ENCODE results near the gene PPP2R5B.

DNA sequence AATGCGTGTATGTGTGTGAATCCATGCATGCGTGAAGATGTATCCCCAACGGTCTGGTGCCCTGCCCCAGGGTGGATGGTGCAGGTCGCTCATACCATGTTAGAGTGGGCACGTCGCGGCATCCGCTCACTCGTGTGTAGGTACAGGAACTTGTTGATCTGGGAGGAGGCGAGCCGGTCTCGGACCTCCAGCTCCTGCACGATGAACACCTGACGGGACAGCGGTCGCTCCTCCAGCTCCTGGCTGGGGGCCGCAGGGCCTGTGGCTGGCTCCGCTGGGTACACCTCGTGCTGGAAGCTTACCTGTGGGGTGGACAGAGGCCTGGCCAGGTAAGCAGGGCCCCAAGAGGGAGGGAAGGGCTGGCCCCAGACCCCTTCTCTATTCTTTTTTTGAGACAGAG, 25.9 kb upstream of the PPP2R5B start:
- TF ChIP-seq SP1 (IDR thresholded peaks at IDR 0.05) (no peak), SUZ12 (IDR thresholded peaks at IDR 0.05) (no peak), ARNT (IDR thresholded peaks at IDR 0.05) (no peak), HDGF (IDR thresholded peaks at IDR 0.05; ENCODE audit: borderline replicate concordance) (no peak), TARDBP (IDR thresholded peaks at IDR 0.05) (no peak), ELF4 (IDR thresholded peaks at IDR 0.05) (no peak), BHLHE40 (IDR thresholded peaks at IDR 0.05; ENCODE audit: borderline replicate concordance) (no peak), CTBP1 (IDR thresholded peaks at IDR 0.05; ENCODE audit: borderline replicate concordance) (no peak), FOXA1 (IDR thresholded peaks at IDR 0.05) (no peak), ZNF384 (IDR thresholded peaks at IDR 0.05) (no peak), NFRKB (IDR thresholded peaks at IDR 0.05) (no peak), FOXM1 (IDR thresholded peaks at IDR 0.05; ENCODE audit: borderline replicate concordance) (no peak)
- TF ChIP-seq, protein P1, sequence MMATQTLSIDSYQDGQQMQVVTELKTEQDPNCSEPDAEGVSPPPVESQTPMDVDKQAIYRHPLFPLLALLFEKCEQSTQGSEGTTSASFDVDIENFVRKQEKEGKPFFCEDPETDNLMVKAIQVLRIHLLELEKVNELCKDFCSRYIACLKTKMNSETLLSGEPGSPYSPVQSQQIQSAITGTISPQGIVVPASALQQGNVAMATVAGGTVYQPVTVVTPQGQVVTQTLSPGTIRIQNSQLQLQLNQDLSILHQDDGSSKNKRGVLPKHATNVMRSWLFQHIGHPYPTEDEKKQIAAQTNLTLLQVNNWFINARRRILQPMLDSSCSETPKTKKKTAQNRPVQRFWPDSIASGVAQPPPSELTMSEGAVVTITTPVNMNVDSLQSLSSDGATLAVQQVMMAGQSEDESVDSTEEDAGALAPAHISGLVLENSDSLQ (IDR thresholded peaks at IDR 0.05): no peak

Measured in HEK293T (cell line).